GM23338 (cell line): ENCODE data around the gene NFATC1. TPM values are rescaled to one million over a fixed set of nuclear protein-coding genes. Genes with fewer than 3 reads are reported as not detected.

Experiments used
- ATAC-seq: fragments of 200-7000 bp; cut with Tn5 transposase; 3 replicates; pipeline ENCODE4 v1.9.1; 2020
- DNase-seq: peaks from one replicate; pipeline ENCODE4 v3.0.0-alpha.2; 2015; ENCODE audit warnings: low spot score
- H2AFZ ChIP-seq: fragments of 200-600 bp; sonication (generic); 2 replicates; pipeline ENCODE4 v1.8.0; 2016; ENCODE audit warnings: antibody characterized with exemption, mild to moderate bottlenecking, moderate library complexity
- H3F3A ChIP-seq: fragments of 200-600 bp; sonication (generic); replicated peaks from 2 replicates; pipeline ENCODE4 v1.8.0; 2017; ENCODE audit warnings: antibody characterized with exemption, mixed run types, low read depth
- H3K27ac ChIP-seq: fragments of 200-600 bp; sonication (generic); 2 replicates; pipeline ENCODE4 v1.6.1; 2016; ENCODE audit warnings: low read depth
- H3K27me3 ChIP-seq: fragments of 200-600 bp; sonication (generic); 2 replicates; pipeline ENCODE4 v1.8.0; 2016; ENCODE audit warnings: mild to moderate bottlenecking, mixed run types, moderate library complexity; ENCODE audit not compliant: insufficient read depth
- H3K36me3 ChIP-seq: fragments of 200-600 bp; sonication (generic); 2 replicates; pipeline ENCODE4 v1.8.0; 2016; ENCODE audit warnings: mild to moderate bottlenecking; ENCODE audit not compliant: insufficient read depth
- H3K4me1 ChIP-seq: fragments of 200-600 bp; sonication (generic); 2 replicates; pipeline ENCODE4 v1.8.0; 2016; ENCODE audit warnings: mild to moderate bottlenecking, moderate library complexity; ENCODE audit not compliant: insufficient read depth
- H3K4me2 ChIP-seq: fragments of 200-600 bp; sonication (generic); 2 replicates; pipeline ENCODE4 v1.7.1; 2017; ENCODE audit warnings: mixed run types
- H3K4me3 ChIP-seq: fragments of 200-600 bp; sonication (generic); 2 replicates; pipeline ENCODE4 v1.6.1; 2016; ENCODE audit warnings: mixed run types
- H3K79me2 ChIP-seq: fragments of 200-600 bp; sonication (generic); replicated peaks from 2 replicates; pipeline ENCODE4 v1.8.0; 2017; ENCODE audit warnings: mild to moderate bottlenecking; ENCODE audit not compliant: insufficient read depth
- H3K9me2 ChIP-seq: fragments of 200-600 bp; sonication (generic); 2 replicates; pipeline ENCODE4 v1.8.0; 2017; ENCODE audit not compliant: insufficient read depth
- H4K20me1 ChIP-seq: fragments of 200-600 bp; sonication (generic); replicated peaks from 2 replicates; pipeline ENCODE4 v1.8.0; 2017; ENCODE audit warnings: mild to moderate bottlenecking; ENCODE audit not compliant: insufficient read depth
- H3K27ac Mint-ChIP-seq: 2 replicates; pipeline ENCODE4 v1.8.0; 2020; ENCODE audit warnings: inconsistent platforms, mild to moderate bottlenecking, moderate library complexity, mixed read lengths
- H3K27me3 Mint-ChIP-seq: 3 replicates; pipeline ENCODE4 v1.8.0; 2022; ENCODE audit warnings: low read depth, mild to moderate bottlenecking, moderate library complexity, mixed read lengths, inconsistent platforms; ENCODE audit not compliant: insufficient read depth, poor library complexity
- H3K36me3 Mint-ChIP-seq: 3 replicates; pipeline ENCODE4 v1.8.0; 2021; ENCODE audit warnings: low read depth, mild to moderate bottlenecking, inconsistent platforms, moderate library complexity, mixed read lengths
- H3K4me1 Mint-ChIP-seq: 3 replicates; pipeline ENCODE4 v1.8.0; 2020; ENCODE audit warnings: mild to moderate bottlenecking, inconsistent platforms, mixed read lengths
- H3K4me3 Mint-ChIP-seq: 3 replicates; pipeline ENCODE4 v1.8.0; 2021; ENCODE audit warnings: moderate library complexity, mild to moderate bottlenecking, inconsistent platforms, mixed read lengths
- H3K9me3 Mint-ChIP-seq: 3 replicates; pipeline ENCODE4 v1.8.0; 2020; ENCODE audit warnings: moderate library complexity, mild to moderate bottlenecking, inconsistent platforms, mixed read lengths
- CREB1 ChIP-seq: fragments of 250-450 bp; sonication (Bioruptor Pico); IDR thresholded peaks from 2 replicates; pipeline ENCODE4 v1.5.0; 2020; ENCODE audit warnings: low read depth, mild to moderate bottlenecking, moderate library complexity
- POLR2AphosphoS5 ChIP-seq: IDR thresholded peaks from 2 replicates; pipeline ENCODE4 v1.6.1; 2016; ENCODE audit warnings: antibody characterized with exemption, low read depth
- polyA plus RNA-seq: library from polyadenylated mRNA; unstranded; fragments of >200 nt; fragmentation: Nextera tagmentation; extraction: Ambion mirVana; gene quantifications from 2 replicates; pipeline ENCODE4 v1.2.1, GENCODE V29; 2016
- total RNA-seq: library from RNA; depleted of rRNA; stranded (reverse); fragments of >200 nt; shearing (Covaris generic); gene quantifications from 2 replicates; pipeline ENCODE4 v1.2.3, GENCODE V29; 2014
- TF ChIP-seq, protein P1 (sequence below): IDR thresholded peaks from one replicate; pipeline ENCODE4 v1.6.1; 2018; ENCODE audit warnings: antibody characterized with exemption; ENCODE audit not compliant: unreplicated experiment
- TF ChIP-seq, protein P2 (sequence below): IDR thresholded peaks from 2 replicates; pipeline ENCODE4 v1.6.1; 2016; ENCODE audit warnings: antibody characterized with exemption
- TF ChIP-seq, protein P3 (sequence below), 2 experiments: fragments of 200-600 bp in 1 of 2; sonication (generic) in 1 of 2; conservative IDR thresholded peaks; 2 replicates each; pipeline versions ENCODE4 v1.5.1 to v1.6.1; 2016 to 2017; ENCODE audit warnings: antibody characterized with exemption in 2 of 2, low read depth in 2 of 2, mild to moderate bottlenecking in 2 of 2, moderate library complexity in 1 of 2

Gene NFATC1
- total and polyA plus RNA-seq, 2 experiments from 2014 or later = 3.9 to 6.4 TPM

DNA sequence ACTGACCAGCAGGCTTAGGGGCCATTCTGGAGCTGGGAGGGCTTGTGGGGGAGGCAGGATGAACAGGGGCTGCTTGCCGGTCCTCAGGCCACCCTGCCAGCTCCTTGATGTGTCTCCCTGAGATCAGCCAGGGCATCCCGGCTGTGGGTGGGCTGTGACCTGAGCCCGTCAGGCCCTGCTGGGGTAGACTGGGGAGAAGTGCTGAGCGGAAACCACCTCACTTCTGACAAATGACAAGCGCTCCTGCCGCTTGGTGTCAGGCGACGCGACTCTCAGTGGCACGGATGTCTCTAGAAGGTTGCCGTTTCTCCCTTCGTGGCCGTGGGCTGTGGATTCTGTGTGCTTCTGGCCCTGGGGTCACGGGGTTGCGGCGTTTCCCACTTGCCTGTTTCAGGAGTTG is 45.7 kb downstream of the NFATC1 start (continued):
- TF ChIP-seq, protein P1, sequence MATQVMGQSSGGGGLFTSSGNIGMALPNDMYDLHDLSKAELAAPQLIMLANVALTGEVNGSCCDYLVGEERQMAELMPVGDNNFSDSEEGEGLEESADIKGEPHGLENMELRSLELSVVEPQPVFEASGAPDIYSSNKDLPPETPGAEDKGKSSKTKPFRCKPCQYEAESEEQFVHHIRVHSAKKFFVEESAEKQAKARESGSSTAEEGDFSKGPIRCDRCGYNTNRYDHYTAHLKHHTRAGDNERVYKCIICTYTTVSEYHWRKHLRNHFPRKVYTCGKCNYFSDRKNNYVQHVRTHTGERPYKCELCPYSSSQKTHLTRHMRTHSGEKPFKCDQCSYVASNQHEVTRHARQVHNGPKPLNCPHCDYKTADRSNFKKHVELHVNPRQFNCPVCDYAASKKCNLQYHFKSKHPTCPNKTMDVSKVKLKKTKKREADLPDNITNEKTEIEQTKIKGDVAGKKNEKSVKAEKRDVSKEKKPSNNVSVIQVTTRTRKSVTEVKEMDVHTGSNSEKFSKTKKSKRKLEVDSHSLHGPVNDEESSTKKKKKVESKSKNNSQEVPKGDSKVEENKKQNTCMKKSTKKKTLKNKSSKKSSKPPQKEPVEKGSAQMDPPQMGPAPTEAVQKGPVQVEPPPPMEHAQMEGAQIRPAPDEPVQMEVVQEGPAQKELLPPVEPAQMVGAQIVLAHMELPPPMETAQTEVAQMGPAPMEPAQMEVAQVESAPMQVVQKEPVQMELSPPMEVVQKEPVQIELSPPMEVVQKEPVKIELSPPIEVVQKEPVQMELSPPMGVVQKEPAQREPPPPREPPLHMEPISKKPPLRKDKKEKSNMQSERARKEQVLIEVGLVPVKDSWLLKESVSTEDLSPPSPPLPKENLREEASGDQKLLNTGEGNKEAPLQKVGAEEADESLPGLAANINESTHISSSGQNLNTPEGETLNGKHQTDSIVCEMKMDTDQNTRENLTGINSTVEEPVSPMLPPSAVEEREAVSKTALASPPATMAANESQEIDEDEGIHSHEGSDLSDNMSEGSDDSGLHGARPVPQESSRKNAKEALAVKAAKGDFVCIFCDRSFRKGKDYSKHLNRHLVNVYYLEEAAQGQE = no peak
- TF ChIP-seq, protein P2, sequence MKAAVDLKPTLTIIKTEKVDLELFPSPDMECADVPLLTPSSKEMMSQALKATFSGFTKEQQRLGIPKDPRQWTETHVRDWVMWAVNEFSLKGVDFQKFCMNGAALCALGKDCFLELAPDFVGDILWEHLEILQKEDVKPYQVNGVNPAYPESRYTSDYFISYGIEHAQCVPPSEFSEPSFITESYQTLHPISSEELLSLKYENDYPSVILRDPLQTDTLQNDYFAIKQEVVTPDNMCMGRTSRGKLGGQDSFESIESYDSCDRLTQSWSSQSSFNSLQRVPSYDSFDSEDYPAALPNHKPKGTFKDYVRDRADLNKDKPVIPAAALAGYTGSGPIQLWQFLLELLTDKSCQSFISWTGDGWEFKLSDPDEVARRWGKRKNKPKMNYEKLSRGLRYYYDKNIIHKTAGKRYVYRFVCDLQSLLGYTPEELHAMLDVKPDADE = no peak

DNA sequence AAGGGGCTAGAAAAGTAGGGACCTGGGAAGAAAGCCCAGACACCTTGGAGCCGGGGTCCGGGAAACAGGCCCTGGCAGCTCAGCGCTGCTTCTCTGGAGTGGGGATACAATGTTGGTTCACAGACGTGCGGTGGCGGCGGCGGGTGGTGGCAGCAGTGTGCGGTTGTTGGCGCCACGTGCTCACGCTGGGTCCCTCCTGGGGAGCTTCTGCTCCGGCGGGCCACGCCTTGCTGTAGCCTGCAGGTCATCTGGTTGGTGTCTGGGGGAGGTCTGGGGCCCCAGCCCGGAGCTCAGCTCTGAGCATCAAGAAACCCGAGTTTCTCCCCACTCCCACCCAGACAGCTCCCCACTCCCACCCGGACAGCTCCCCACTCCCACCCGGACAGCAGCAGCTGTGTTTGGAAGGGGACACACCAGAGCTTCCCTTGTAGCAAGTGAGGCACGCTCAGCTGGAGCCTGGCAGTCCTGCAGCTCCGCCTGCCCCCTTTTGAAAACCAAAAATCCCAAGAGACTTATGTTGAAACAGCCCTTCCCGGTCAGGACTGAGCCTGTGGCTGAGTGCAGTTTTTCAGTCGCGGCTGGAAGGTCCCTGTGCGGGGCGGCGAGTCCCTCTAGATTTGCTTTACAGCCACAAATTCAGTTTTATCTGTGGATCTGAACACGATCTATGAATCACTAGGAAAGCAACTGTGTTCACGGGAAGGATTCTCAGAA is 46.9 kb downstream of the NFATC1 start:
- H2AFZ ChIP-seq = no peak overlapping the region
- ATAC-seq = no peak
- no peak overlapping the region for H3K4me2 ChIP-seq
- H3K79me2 ChIP-seq = no peaks in the 10 kb centered on the region
- no peaks in the 10 kb centered on the region for H3F3A ChIP-seq
- H3K36me3 ChIP-seq = no peaks in the 10 kb centered on the region
- H3K27me3 Mint-ChIP-seq = peaks cover 8% of the 10 kb centered on the region
- H3K9me3 Mint-ChIP-seq = no peaks in the 10 kb centered on the region
- H3K4me3 Mint-ChIP-seq = no peak overlapping the region
- no peak overlapping the region for H3K4me3 ChIP-seq
- TF ChIP-seq, protein P3, sequence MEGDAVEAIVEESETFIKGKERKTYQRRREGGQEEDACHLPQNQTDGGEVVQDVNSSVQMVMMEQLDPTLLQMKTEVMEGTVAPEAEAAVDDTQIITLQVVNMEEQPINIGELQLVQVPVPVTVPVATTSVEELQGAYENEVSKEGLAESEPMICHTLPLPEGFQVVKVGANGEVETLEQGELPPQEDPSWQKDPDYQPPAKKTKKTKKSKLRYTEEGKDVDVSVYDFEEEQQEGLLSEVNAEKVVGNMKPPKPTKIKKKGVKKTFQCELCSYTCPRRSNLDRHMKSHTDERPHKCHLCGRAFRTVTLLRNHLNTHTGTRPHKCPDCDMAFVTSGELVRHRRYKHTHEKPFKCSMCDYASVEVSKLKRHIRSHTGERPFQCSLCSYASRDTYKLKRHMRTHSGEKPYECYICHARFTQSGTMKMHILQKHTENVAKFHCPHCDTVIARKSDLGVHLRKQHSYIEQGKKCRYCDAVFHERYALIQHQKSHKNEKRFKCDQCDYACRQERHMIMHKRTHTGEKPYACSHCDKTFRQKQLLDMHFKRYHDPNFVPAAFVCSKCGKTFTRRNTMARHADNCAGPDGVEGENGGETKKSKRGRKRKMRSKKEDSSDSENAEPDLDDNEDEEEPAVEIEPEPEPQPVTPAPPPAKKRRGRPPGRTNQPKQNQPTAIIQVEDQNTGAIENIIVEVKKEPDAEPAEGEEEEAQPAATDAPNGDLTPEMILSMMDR (conservative IDR thresholded peaks at IDR 0.05; ENCODE audit: low read depth in 2 of 2) = no peak
- TF ChIP-seq POLR2AphosphoS5 = no peak
- no peak for TF ChIP-seq CREB1 (CRISPR knock-in tag)
- no peaks in the 10 kb centered on the region for H3K27me3 ChIP-seq
- no peak overlapping the region for H3K27ac ChIP-seq
- no peaks in the 10 kb centered on the region for H3K36me3 Mint-ChIP-seq
- H3K4me1 Mint-ChIP-seq = peaks cover 12% of the 10 kb centered on the region
- H4K20me1 ChIP-seq = no peaks in the 10 kb centered on the region
- no peaks in the 10 kb centered on the region for H3K9me2 ChIP-seq
- H3K4me1 ChIP-seq = no peaks in the 10 kb centered on the region
- DNase-seq = no peak
- no peak overlapping the region; the same call in 1 of the 2 replicates for H3K27ac Mint-ChIP-seq

DNA sequence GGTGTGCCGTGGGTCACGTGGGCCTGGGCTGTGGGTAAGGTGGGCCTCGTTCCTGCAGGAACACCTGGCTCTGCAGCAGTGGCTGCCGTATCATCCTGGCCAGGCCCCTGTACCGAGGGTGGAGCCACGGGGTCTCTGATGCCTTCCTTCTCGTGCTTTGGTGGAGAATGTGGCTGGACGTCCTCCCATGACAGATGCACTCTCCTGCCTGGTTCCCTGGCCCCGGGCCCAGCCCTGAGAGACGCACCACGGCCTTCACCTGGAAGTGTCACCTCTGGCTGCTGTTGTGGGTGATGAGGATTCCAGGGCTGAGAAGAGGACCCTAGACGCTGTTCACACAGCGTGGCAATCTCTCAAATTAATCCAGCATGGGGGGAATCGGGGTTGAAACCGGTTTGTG is 49.5 kb downstream of the NFATC1 start:
- no peak overlapping the region for H3K27ac Mint-ChIP-seq
- no peak overlapping the region for H3K27ac ChIP-seq
- H3K36me3 Mint-ChIP-seq = no peaks in the 10 kb centered on the region
- TF ChIP-seq, protein P3 (conservative IDR thresholded peaks at IDR 0.05; ENCODE audit: low read depth in 2 of 2) = no peak

More for the DNA sequence above, 49.5 kb downstream of the NFATC1 start:
- Histone ChIP-seq H3K4me2 (no peak overlapping the region), H3K79me2 (no peaks in the 10 kb centered on the region), H3K4me1 (no peaks in the 10 kb centered on the region), H2AFZ (no peak overlapping the region), H3K9me2 (no peaks in the 10 kb centered on the region), H4K20me1 (no peaks in the 10 kb centered on the region), H3K27me3 (no peaks in the 10 kb centered on the region), H3F3A (no peaks in the 10 kb centered on the region), H3K4me3 (no peak overlapping the region), H3K36me3 (no peaks in the 10 kb centered on the region)
- peaks cover 12% of the 10 kb centered on the region for H3K4me1 Mint-ChIP-seq
- H3K27me3 Mint-ChIP-seq = peaks cover 10% of the 10 kb centered on the region
- no peaks in the 10 kb centered on the region for H3K9me3 Mint-ChIP-seq
- DNase-seq (no peak), ATAC-seq (no peak)
- no peak overlapping the region for H3K4me3 Mint-ChIP-seq
